WTC11 (cell line): ENCODE measurements around the gene HTRA2. TPM values are rescaled to one million over a fixed set of nuclear protein-coding genes. Genes with fewer than 3 reads are reported as not detected.

Experiments used
- ATAC-seq: fragments of 200-7000 bp; cut with Tn5 transposase; 2 replicates; pipeline ENCODE4 v1.10.0; 2021; ENCODE audit warnings: mild to moderate bottlenecking, moderate library complexity
- CTCF ChIA-PET: fragments of 300-600 bp; sonication (Branson Sonifier 250); formaldehyde crosslinking; loops from one replicate; lab custom pipeline; 2021; ENCODE audit warnings: antibody characterized with exemption; lab: Charles Lee
- POLR2A ChIA-PET: fragments of 350-600 bp; sonication (Branson Sonifier 250); formaldehyde crosslinking; loops from one replicate; lab custom pipeline; 2021; ENCODE audit warnings: antibody characterized with exemption; lab: Charles Lee
- DNase-seq: peaks from one replicate; pipeline ENCODE4 v3.0.0; 2021; ENCODE audit warnings: low spot score
- H3K27ac Mint-ChIP-seq: 2 replicates; pipeline ENCODE4 v1.8.0; 2021; ENCODE audit warnings: mixed read lengths
- H3K27me3 Mint-ChIP-seq: 2 replicates; pipeline ENCODE4 v1.8.0; 2021; ENCODE audit warnings: low read depth, mild to moderate bottlenecking, moderate library complexity, mixed read lengths
- H3K36me3 Mint-ChIP-seq: 2 replicates; pipeline ENCODE4 v1.8.0; 2021; ENCODE audit warnings: mixed read lengths
- H3K4me1 Mint-ChIP-seq: 2 replicates; pipeline ENCODE4 v1.8.0; 2022; ENCODE audit warnings: mixed read lengths
- H3K4me3 Mint-ChIP-seq: 2 replicates; pipeline ENCODE4 v1.8.0; 2021; ENCODE audit warnings: mild to moderate bottlenecking, moderate library complexity, mixed read lengths
- H3K9me3 Mint-ChIP-seq: 2 replicates; pipeline ENCODE4 v1.8.0; 2021; ENCODE audit warnings: mixed read lengths
- ATF1 ChIP-seq: sonication (generic); formaldehyde crosslinking; IDR thresholded peaks from 2 replicates; pipeline ENCODE4 v1.8.1; 2023; ENCODE audit warnings: mild to moderate bottlenecking, moderate library complexity, missing genetic modification reagents
- ELF4 ChIP-seq: sonication (generic); formaldehyde crosslinking; IDR thresholded peaks from 2 replicates; pipeline ENCODE4 v1.8.1; 2022; ENCODE audit warnings: low read depth, mild to moderate bottlenecking, moderate library complexity, missing genetic modification reagents
- ERG ChIP-seq: fragments of 250-450 bp; sonication (Bioruptor Pico); IDR thresholded peaks from 2 replicates; pipeline ENCODE4 v1.8.0; 2021; ENCODE audit warnings: mild to moderate bottlenecking
- ESRRA ChIP-seq: sonication (generic); formaldehyde crosslinking; IDR thresholded peaks from 2 replicates; pipeline ENCODE4 v1.8.1; 2022; ENCODE audit warnings: mild to moderate bottlenecking, missing genetic modification reagents, borderline replicate concordance
- ETV6 ChIP-seq: sonication (generic); formaldehyde crosslinking; IDR thresholded peaks from 2 replicates; pipeline ENCODE4 v1.8.1; 2022; ENCODE audit warnings: mild to moderate bottlenecking, missing genetic modification reagents
- NR1H2 ChIP-seq: sonication (generic); formaldehyde crosslinking; IDR thresholded peaks from 2 replicates; pipeline ENCODE4 v1.9.0; 2021; ENCODE audit warnings: mild to moderate bottlenecking, moderate library complexity, missing genetic modification reagents
- RORB ChIP-seq: fragments of 250-450 bp; sonication (Bioruptor Pico); IDR thresholded peaks from 2 replicates; pipeline ENCODE4 v1.9.0; 2021; ENCODE audit warnings: mild to moderate bottlenecking
- SP1 ChIP-seq: sonication (generic); formaldehyde crosslinking; conservative IDR thresholded peaks from 2 replicates; pipeline ENCODE4 v1.8.1; 2022; ENCODE audit warnings: missing genetic modification reagents
- TEAD4 ChIP-seq: sonication (generic); formaldehyde crosslinking; IDR thresholded peaks from 2 replicates; pipeline ENCODE4 v1.8.0; 2022; ENCODE audit warnings: mild to moderate bottlenecking, missing genetic modification reagents
- ZNF281 ChIP-seq: sonication (generic); formaldehyde crosslinking; IDR thresholded peaks from 2 replicates; pipeline ENCODE4 v1.8.0; 2023; ENCODE audit warnings: mild to moderate bottlenecking, missing genetic modification reagents
- ZNF416 ChIP-seq: fragments of 250-450 bp; sonication (Bioruptor Pico); IDR thresholded peaks from 2 replicates; pipeline ENCODE4 v1.9.0; 2021; ENCODE audit warnings: mild to moderate bottlenecking, inconsistent platforms
- ZNF671 ChIP-seq: fragments of 250-450 bp; sonication (Bioruptor Pico); IDR thresholded peaks from 2 replicates; pipeline ENCODE4 v1.8.0; 2021; ENCODE audit warnings: mild to moderate bottlenecking
- total RNA-seq: library from RNA; stranded (reverse); gene quantifications from 3 replicates; pipeline ENCODE4 v1.2.3, GENCODE V29; 2021
- TF ChIP-seq, protein P1 (sequence below): fragments of 250-450 bp; sonication (Bioruptor Pico); IDR thresholded peaks from 2 replicates; pipeline ENCODE4 v1.9.0; 2021; ENCODE audit warnings: moderate library complexity, mild to moderate bottlenecking, inconsistent platforms, borderline replicate concordance
- TF ChIP-seq, protein P2 (sequence below): sonication (generic); formaldehyde crosslinking; IDR thresholded peaks from 2 replicates; pipeline ENCODE4 v1.8.0; 2022; ENCODE audit warnings: missing genetic modification reagents
- TF ChIP-seq, protein P3 (sequence below): sonication (generic); formaldehyde crosslinking; IDR thresholded peaks from 2 replicates; pipeline ENCODE4 v1.8.0; 2023; ENCODE audit warnings: missing genetic modification reagents

Gene HTRA2
- total RNA-seq, 1 experiment from 2014 or later: 30.0 TPM

GRCh38 chr2:74546004-74546403 is 16.3 kb downstream of the HTRA2 start:
- H3K27ac Mint-ChIP-seq: no peak overlapping the region
- peaks cover 19% of the 10 kb centered on the region for H3K4me1 Mint-ChIP-seq
- peaks cover 50% of the 10 kb centered on the region for H3K27me3 Mint-ChIP-seq
- no peak for ATAC-seq
- no peaks in the 10 kb centered on the region for H3K9me3 Mint-ChIP-seq
- DNase-seq: no peak
- no peak overlapping the region for H3K4me3 Mint-ChIP-seq
- CTCF ChIA-PET: no interaction called here
- no peak for TF ChIP-seq ZNF416 (CRISPR knock-in tag)
- TF ChIP-seq ZNF281: no peak
- no peak for TF ChIP-seq TEAD4 (CRISPR knock-in tag)
- TF ChIP-seq ATF1: no peak
- TF ChIP-seq NR1H2: no peak
- no peak for TF ChIP-seq ELF4 (CRISPR knock-in tag)
- TF ChIP-seq ETV6 (CRISPR knock-in tag): no peak
- no peak for TF ChIP-seq RORB (CRISPR knock-in tag)
- TF ChIP-seq ZNF671: no peak
- no peak for TF ChIP-seq ERG
- TF ChIP-seq, protein P1, sequence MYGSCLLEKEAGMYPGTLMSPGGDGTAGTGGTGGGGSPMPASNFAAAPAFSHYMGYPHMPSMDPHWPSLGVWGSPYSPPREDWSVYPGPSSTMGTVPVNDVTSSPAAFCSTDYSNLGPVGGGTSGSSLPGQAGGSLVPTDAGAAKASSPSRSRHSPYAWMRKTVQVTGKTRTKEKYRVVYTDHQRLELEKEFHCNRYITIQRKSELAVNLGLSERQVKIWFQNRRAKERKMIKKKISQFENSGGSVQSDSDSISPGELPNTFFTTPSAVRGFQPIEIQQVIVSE (CRISPR knock-in tag): no peak
- no peak for TF ChIP-seq ESRRA (CRISPR knock-in tag)
- no peak for TF ChIP-seq SP1
- H3K36me3 Mint-ChIP-seq: peaks cover 2% of the 10 kb centered on the region; the same call in 1 of the 2 replicates
- POLR2A ChIA-PET: no interaction called here

DNA sequence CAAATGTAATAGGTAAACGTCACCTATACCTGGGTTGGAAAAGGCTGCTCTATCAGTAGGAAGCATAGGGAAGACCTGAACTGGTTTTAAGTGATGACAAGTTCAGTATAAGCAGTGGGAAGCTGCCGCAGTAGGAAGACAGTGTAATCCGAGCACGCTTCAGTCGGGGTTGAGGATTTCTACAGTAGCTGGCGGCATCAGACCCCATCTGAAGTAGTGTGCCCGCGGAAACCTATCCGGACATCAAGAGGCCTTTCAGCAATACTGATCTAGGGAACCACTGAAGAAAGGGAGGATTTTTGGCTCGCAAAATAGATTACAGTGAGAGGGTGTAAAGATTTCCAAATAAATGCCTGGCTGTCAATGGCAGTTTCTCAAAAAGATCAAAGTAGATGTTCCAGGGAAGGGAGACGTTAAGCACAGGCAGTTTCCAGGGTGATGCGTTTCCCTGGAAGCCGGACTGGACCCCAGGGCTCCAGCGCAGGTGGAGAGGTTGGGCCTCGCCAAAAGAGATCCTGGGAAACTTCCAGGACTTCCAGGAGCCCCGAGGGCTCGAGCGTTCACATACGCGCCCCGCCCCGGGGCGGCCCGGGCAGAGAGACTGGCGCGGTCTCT is 18.7 kb downstream of the HTRA2 start:
- POLR2A ChIA-PET: no interaction called here
- Mint-ChIP-seq H3K27me3 (peaks cover 71% of the 10 kb centered on the region), H3K4me1 (peaks cover 30% of the 10 kb centered on the region), H3K36me3 (peaks cover 2% of the 10 kb centered on the region; the same call in 1 of the 2 replicates), H3K9me3 (no peaks in the 10 kb centered on the region), H3K27ac (peak overlapping the region; percentile 30; the same call in 1 of the 2 replicates), H3K4me3 (peak overlapping the region; percentile 86)
- DNase-seq: no peak
- CTCF ChIA-PET: interaction anchor here (0.7 to 1.3 kb wide), 4 partner anchors 26 to 65 kb away, joined by 3 to 4 read pairs (median 3); partner anchors contain the start of gene TTC31
- ATAC-seq: peak; percentile 14; the same call in 1 of the 2 replicates
- TF ChIP-seq, protein P2, sequence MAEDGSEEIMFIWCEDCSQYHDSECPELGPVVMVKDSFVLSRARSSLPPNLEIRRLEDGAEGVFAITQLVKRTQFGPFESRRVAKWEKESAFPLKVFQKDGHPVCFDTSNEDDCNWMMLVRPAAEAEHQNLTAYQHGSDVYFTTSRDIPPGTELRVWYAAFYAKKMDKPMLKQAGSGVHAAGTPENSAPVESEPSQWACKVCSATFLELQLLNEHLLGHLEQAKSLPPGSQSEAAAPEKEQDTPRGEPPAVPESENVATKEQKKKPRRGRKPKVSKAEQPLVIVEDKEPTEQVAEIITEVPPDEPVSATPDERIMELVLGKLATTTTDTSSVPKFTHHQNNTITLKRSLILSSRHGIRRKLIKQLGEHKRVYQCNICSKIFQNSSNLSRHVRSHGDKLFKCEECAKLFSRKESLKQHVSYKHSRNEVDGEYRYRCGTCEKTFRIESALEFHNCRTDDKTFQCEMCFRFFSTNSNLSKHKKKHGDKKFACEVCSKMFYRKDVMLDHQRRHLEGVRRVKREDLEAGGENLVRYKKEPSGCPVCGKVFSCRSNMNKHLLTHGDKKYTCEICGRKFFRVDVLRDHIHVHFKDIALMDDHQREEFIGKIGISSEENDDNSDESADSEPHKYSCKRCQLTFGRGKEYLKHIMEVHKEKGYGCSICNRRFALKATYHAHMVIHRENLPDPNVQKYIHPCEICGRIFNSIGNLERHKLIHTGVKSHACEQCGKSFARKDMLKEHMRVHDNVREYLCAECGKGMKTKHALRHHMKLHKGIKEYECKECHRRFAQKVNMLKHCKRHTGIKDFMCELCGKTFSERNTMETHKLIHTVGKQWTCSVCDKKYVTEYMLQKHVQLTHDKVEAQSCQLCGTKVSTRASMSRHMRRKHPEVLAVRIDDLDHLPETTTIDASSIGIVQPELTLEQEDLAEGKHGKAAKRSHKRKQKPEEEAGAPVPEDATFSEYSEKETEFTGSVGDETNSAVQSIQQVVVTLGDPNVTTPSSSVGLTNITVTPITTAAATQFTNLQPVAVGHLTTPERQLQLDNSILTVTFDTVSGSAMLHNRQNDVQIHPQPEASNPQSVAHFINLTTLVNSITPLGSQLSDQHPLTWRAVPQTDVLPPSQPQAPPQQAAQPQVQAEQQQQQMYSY (CRISPR knock-in tag): peak; percentile 88
- TF ChIP-seq, protein P3, sequence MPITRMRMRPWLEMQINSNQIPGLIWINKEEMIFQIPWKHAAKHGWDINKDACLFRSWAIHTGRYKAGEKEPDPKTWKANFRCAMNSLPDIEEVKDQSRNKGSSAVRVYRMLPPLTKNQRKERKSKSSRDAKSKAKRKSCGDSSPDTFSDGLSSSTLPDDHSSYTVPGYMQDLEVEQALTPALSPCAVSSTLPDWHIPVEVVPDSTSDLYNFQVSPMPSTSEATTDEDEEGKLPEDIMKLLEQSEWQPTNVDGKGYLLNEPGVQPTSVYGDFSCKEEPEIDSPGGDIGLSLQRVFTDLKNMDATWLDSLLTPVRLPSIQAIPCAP (CRISPR knock-in tag): no peak
